ENCODE data around the gene TYMS. TPM values are rescaled to one million over a fixed set of nuclear protein-coding genes. Genes with fewer than 3 reads are reported as not detected.

The TYMS gene
- total and polyA plus RNA-seq, 9 of the 15 experiments (the other 6 are each of a cell fraction or from before 2014, with no cell fraction given), result 69.1 to 409 (median 175) TPM

GRCh38 chr18:711657-712400 is 54.4 kb downstream of the TYMS start (continued):
- peak; percentile 55 for TF ChIP-seq MEIS2 (IDR thresholded peaks at IDR 0.05; ENCODE audit: partially characterized antibody)
- TF ChIP-seq, protein P1, sequence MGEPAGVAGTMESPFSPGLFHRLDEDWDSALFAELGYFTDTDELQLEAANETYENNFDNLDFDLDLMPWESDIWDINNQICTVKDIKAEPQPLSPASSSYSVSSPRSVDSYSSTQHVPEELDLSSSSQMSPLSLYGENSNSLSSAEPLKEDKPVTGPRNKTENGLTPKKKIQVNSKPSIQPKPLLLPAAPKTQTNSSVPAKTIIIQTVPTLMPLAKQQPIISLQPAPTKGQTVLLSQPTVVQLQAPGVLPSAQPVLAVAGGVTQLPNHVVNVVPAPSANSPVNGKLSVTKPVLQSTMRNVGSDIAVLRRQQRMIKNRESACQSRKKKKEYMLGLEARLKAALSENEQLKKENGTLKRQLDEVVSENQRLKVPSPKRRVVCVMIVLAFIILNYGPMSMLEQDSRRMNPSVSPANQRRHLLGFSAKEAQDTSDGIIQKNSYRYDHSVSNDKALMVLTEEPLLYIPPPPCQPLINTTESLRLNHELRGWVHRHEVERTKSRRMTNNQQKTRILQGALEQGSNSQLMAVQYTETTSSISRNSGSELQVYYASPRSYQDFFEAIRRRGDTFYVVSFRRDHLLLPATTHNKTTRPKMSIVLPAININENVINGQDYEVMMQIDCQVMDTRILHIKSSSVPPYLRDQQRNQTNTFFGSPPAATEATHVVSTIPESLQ (CRISPR knock-in tag; IDR thresholded peaks at IDR 0.05), result 0 out of 2 replicates have a peak, but pooled peaks have one; percentile 78
- TF ChIP-seq RAD51 (IDR thresholded peaks at IDR 0.05; ENCODE audit: borderline replicate concordance, low read depth), result no peak; the same call in none of the 2 replicates
- TF ChIP-seq HDAC3 (IDR thresholded peaks at IDR 0.05; ENCODE audit: borderline replicate concordance, partially characterized antibody), result peak; percentile 29
- TF ChIP-seq ETV5 (CRISPR knock-in tag; IDR thresholded peaks at IDR 0.05; ENCODE audit: low read depth), result 0 out of 2 replicates have a peak, but pooled peaks have one; percentile 68
- TF ChIP-seq, protein P2, sequence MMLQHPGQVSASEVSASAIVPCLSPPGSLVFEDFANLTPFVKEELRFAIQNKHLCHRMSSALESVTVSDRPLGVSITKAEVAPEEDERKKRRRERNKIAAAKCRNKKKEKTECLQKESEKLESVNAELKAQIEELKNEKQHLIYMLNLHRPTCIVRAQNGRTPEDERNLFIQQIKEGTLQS (IDR thresholded peaks at IDR 0.05), result peak; percentile 42; the same call in 1 of the 2 replicates
- TF ChIP-seq, protein P2 (CRISPR knock-in tag; conservative IDR thresholded peaks at IDR 0.05), result no peak
- TF ChIP-seq DDX20 (tag; IDR thresholded peaks at IDR 0.05; ENCODE audit: low read depth), result no peak
- peak; percentile 74 for TF ChIP-seq CEBPG (CRISPR knock-in tag; IDR thresholded peaks at IDR 0.05)
- peak; percentile 70 to 79 for TF ChIP-seq CEBPG (tag; conservative IDR thresholded peaks at IDR 0.05 in 1 of 2, IDR thresholded peaks at IDR 0.05 in 1 of 2)
- no peak for TF ChIP-seq ZFPM2 (CRISPR knock-in tag; IDR thresholded peaks at IDR 0.05)
- peak; percentile 94 for TF ChIP-seq MYC (IDR thresholded peaks at IDR 0.05; ENCODE audit: low read depth, low read length)
- no peak for TF ChIP-seq MYC (CRISPR knock-in tag; IDR thresholded peaks at IDR 0.05; ENCODE audit: borderline replicate concordance, low read depth)
- no peak for TF ChIP-seq MEF2A (IDR thresholded peaks at IDR 0.05; ENCODE audit: control insufficient read depth, low read depth, low read length)
- TF ChIP-seq ZNF143 (CRISPR knock-in tag; IDR thresholded peaks at IDR 0.05), result no peak
- TF ChIP-seq, protein P3, sequence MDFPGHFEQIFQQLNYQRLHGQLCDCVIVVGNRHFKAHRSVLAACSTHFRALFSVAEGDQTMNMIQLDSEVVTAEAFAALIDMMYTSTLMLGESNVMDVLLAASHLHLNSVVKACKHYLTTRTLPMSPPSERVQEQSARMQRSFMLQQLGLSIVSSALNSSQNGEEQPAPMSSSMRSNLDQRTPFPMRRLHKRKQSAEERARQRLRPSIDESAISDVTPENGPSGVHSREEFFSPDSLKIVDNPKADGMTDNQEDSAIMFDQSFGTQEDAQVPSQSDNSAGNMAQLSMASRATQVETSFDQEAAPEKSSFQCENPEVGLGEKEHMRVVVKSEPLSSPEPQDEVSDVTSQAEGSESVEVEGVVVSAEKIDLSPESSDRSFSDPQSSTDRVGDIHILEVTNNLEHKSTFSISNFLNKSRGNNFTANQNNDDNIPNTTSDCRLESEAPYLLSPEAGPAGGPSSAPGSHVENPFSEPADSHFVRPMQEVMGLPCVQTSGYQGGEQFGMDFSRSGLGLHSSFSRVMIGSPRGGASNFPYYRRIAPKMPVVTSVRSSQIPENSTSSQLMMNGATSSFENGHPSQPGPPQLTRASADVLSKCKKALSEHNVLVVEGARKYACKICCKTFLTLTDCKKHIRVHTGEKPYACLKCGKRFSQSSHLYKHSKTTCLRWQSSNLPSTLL (IDR thresholded peaks at IDR 0.05), result peak; percentile 92; the same call in 1 of the 2 replicates
- TF ChIP-seq, protein P4, sequence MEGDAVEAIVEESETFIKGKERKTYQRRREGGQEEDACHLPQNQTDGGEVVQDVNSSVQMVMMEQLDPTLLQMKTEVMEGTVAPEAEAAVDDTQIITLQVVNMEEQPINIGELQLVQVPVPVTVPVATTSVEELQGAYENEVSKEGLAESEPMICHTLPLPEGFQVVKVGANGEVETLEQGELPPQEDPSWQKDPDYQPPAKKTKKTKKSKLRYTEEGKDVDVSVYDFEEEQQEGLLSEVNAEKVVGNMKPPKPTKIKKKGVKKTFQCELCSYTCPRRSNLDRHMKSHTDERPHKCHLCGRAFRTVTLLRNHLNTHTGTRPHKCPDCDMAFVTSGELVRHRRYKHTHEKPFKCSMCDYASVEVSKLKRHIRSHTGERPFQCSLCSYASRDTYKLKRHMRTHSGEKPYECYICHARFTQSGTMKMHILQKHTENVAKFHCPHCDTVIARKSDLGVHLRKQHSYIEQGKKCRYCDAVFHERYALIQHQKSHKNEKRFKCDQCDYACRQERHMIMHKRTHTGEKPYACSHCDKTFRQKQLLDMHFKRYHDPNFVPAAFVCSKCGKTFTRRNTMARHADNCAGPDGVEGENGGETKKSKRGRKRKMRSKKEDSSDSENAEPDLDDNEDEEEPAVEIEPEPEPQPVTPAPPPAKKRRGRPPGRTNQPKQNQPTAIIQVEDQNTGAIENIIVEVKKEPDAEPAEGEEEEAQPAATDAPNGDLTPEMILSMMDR (IDR thresholded peaks at IDR 0.05 in 2 of 3, conservative IDR thresholded peaks at IDR 0.05 in 1 of 3; ENCODE audit: insufficient read depth in 2 of 3, low read depth in 1 of 3, low read length in 3 of 3), result peak in 2 of 3 experiments; percentile 40; a peak in 3 of 6 replicates
- TF ChIP-seq JUN (IDR thresholded peaks at IDR 0.05; ENCODE audit: borderline replicate concordance, low read depth, low read length), result no peak; the same call in 1 of the 2 replicates
- 0 out of 2 replicates have a peak, but pooled peaks have one; percentile 52 for TF ChIP-seq JUN (CRISPR knock-in tag; IDR thresholded peaks at IDR 0.05; ENCODE audit: borderline replicate concordance)
- peak; percentile 86 for TF ChIP-seq MTA1 (IDR thresholded peaks at IDR 0.05; ENCODE audit: borderline replicate concordance)
- no peak for TF ChIP-seq NUFIP1 (IDR thresholded peaks at IDR 0.05; ENCODE audit: partially characterized antibody)
